GM12878 (cell line): ENCODE data around the gene NUDT14. TPM values are rescaled to one million over a fixed set of nuclear protein-coding genes. Genes with fewer than 3 reads are reported as not detected.
A peak's percentile ranks its signal among the peaks of the same experiment; 100 is the strongest.

Experiments used
- ATAC-seq: fragments of 200-7000 bp; cut with Tn5 transposase; 3 replicates; pipeline ENCODE4 v1.9.1; 2020; ENCODE audit warnings: mild to moderate bottlenecking, moderate library complexity
- BruUV-seq: library from RNA; stranded (reverse); fragments of 400-500 nt; replicated peaks from 2 replicates; lab custom pipeline; 2021; lab: Mats Ljungman, UMichigan
- CTCF ChIA-PET: fragments of 300-600 bp; sonication (Branson Sonifier 250); formaldehyde crosslinking; extraction: SDS; loops from one replicate; lab custom pipeline; 2021; ENCODE audit warnings: inconsistent platforms; lab: Yijun Ruan, JAX
- POLR2A ChIA-PET: fragments of 350-600 bp; formaldehyde crosslinking; extraction: SDS; loops from one replicate; lab custom pipeline; 2021; ENCODE audit warnings: inconsistent platforms; lab: Charles Lee
- RAD21 ChIA-PET: fragments of 300-600 bp; sonication (Branson Sonifier 250); formaldehyde crosslinking; loops from one replicate; lab custom pipeline; 2023; ENCODE audit warnings: antibody characterized with exemption; ENCODE audit not compliant: unreplicated experiment; lab: Charles Lee
- SMC1A ChIA-PET: fragments of 300-600 bp; sonication (Branson Sonifier 250); formaldehyde crosslinking; loops from one replicate; lab custom pipeline; 2023; ENCODE audit not compliant: unreplicated experiment, uncharacterized antibody; lab: Charles Lee
- DNase-seq: peaks from one replicate; pipeline ENCODE4 v3.0.0-alpha.2; 2011; ENCODE audit warnings: low read depth, low spot score
- FAIRE-seq: peaks from 3 replicates; lab custom pipeline; 2011; peaks lifted over from hg19 to GRCh38; lab: Jason Lieb, UNC
- H2AFZ ChIP-seq: 2 replicates; pipeline ENCODE4 v1.6.0; 2011; ENCODE audit warnings: low read depth, low read length, control low read depth; ENCODE audit not compliant: control insufficient read depth
- H3K27ac ChIP-seq: 2 replicates; pipeline ENCODE4 v1.5.1; 2011; ENCODE audit warnings: control low read depth; ENCODE audit not compliant: control insufficient read depth, insufficient read depth
- H3K27me3 ChIP-seq, 2 experiments: replicated peaks in 1 of 2; 2 replicates each; pipeline versions ENCODE4 v1.6.0 to v1.6.1; 2011; ENCODE audit warnings: low read length in 1 of 2; ENCODE audit not compliant: control insufficient read depth in 2 of 2, insufficient read depth in 2 of 2
- H3K36me3 ChIP-seq, 2 experiments: 2 replicates each; pipeline ENCODE4 v1.5.1; 2011; ENCODE audit warnings: low read length in 1 of 2; ENCODE audit not compliant: control insufficient read depth in 2 of 2, insufficient read depth in 2 of 2
- H3K4me1 ChIP-seq: 2 replicates; pipeline ENCODE4 v1.6.1; 2011; ENCODE audit warnings: mild to moderate bottlenecking, low read length, moderate library complexity, mixed read lengths; ENCODE audit not compliant: control insufficient read depth, insufficient read depth
- H3K4me2 ChIP-seq: 2 replicates; pipeline ENCODE4 v1.6.0; 2011; ENCODE audit warnings: control low read depth; ENCODE audit not compliant: control insufficient read depth, insufficient read depth
- H3K4me3 ChIP-seq: fragments of 200-600 bp; sonication (generic); 2 replicates; pipeline ENCODE4 v1.5.1; 2016
- H3K79me2 ChIP-seq: 2 replicates; pipeline ENCODE4 v1.6.0; 2011; ENCODE audit warnings: low read length; ENCODE audit not compliant: control insufficient read depth, insufficient read depth
- H3K9ac ChIP-seq: 2 replicates; pipeline ENCODE4 v1.8.0; 2011; ENCODE audit warnings: low read length, control low read depth, mixed read lengths; ENCODE audit not compliant: control insufficient read depth, insufficient read depth
- H3K9me3 ChIP-seq: replicated peaks from 3 replicates; pipeline ENCODE4 v1.5.1; 2011; ENCODE audit warnings: mild to moderate bottlenecking, low read length; ENCODE audit not compliant: control insufficient read depth, insufficient read depth
- H4K20me1 ChIP-seq: 2 replicates; pipeline ENCODE4 v1.6.0; 2011; ENCODE audit not compliant: control insufficient read depth, insufficient read depth
- BHLHE40 ChIP-seq, 2 experiments: fragments of 450-650 bp in 1 of 2; IDR thresholded peaks; 2 replicates each; pipeline ENCODE4 v1.6.1; 2011 to 2017; ENCODE audit warnings: low read depth in 2 of 2, borderline replicate concordance in 1 of 2, improper control_type of control experiment in 1 of 2, low read length in 1 of 2, mild to moderate bottlenecking in 1 of 2
- E2F4 ChIP-seq: IDR thresholded peaks from 2 replicates; pipeline ENCODE4 v1.6.1; 2012; ENCODE audit warnings: low read depth, low read length, improper control_type of control experiment
- WGBS: methylation state at CpG from one replicate; pipeline ENCODE4 v1.1.6; 2016; ENCODE audit warnings: low lambda C conversion rate; ENCODE audit not compliant: insufficient replicate concordance, insufficient coverage; ENCODE audit errors: missing lambda C conversion rate; 5-methylcytosine and 5-hydroxymethylcytosine counted together
- in situ Hi-C: fragments of 300-500 bp; cut with MboI; formaldehyde crosslinking; loops from 9 replicates; pipeline ENCODE4 v1.14.3; 2018; ENCODE audit warnings: mixed read lengths
- intact Hi-C: fragments of 100-400 bp; cut with micrococcal nuclease; formaldehyde crosslinking; loops from one replicate; pipeline ENCODE4 v1.14.2; 2022; ENCODE audit not compliant: unreplicated experiment
- polyA plus RNA-seq, 11 experiments: library from polyadenylated mRNA; depleted of rRNA in 4 of 11; unstranded in 6 of 11; stranded (reverse) in 5 of 11; fragments of >200 nt; fragmentation: Nextera tagmentation in 4 of 11; fragmentation: Illumina TruSeq in 1 of 11; extraction: Ambion mirVana in 4 of 11; extraction: Trizol in 1 of 11; gene quantifications; 1 replicate in 1 of 11; 2 replicates in 10 of 11; pipeline versions ENCODE4 v1.2.1 to v1.2.3, GENCODE V29; 2011 to 2016; ENCODE audit warnings: inconsistent platforms in 2 of 11, missing spikeins in 2 of 11, low read depth in 1 of 11
- total RNA-seq, 4 experiments: library from RNA; depleted of rRNA in 3 of 4; stranded (reverse); fragments of >200 nt in 3 of 4; fragmentation: Illumina TruSeq in 1 of 4; extraction: Trizol in 1 of 4; gene quantifications; 2 replicates each; pipeline versions ENCODE4 v1.2.1 to v1.2.3, GENCODE V29; 2013 to 2021
- TF ChIP-seq, protein P1 (sequence below): IDR thresholded peaks from 2 replicates; pipeline ENCODE4 v1.6.1; 2011; ENCODE audit warnings: borderline replicate concordance, low read depth, mild to moderate bottlenecking, moderate library complexity, mixed read lengths, low read length; ENCODE audit not compliant: insufficient read depth; ENCODE audit errors: extremely low read length
- TF ChIP-seq, protein P2 (sequence below), 3 experiments: IDR thresholded peaks in 2 of 3; conservative IDR thresholded peaks in 1 of 3; 2 replicates each; pipeline ENCODE4 v1.5.1; 2011; ENCODE audit warnings: low read depth in 3 of 3, low read length in 3 of 3, mild to moderate bottlenecking in 3 of 3, control low read depth in 2 of 3, moderate library complexity in 2 of 3, inconsistent platforms in 1 of 3, mixed read lengths in 1 of 3; ENCODE audit not compliant: control insufficient read depth in 2 of 3, insufficient read depth in 1 of 3; ENCODE audit errors: extremely low read depth in 1 of 3
- TF ChIP-seq, protein P3 (sequence below): IDR thresholded peaks from 2 replicates; pipeline ENCODE4 v1.6.1; 2012; ENCODE audit warnings: mild to moderate bottlenecking, low read depth, low read length
- TF ChIP-seq, protein P4 (sequence below): fragments of 450-650 bp; IDR thresholded peaks from 2 replicates; pipeline ENCODE4 v1.6.1; 2017; ENCODE audit warnings: antibody characterized with exemption, mild to moderate bottlenecking, moderate library complexity

Gene NUDT14
- total and polyA plus RNA-seq, 10 of the 15 experiments (the other 5 are each of a cell fraction or from before 2014, with no cell fraction given) = 0.62 to 6.8 (median 4.3) TPM; not detected in 1

DNA sequence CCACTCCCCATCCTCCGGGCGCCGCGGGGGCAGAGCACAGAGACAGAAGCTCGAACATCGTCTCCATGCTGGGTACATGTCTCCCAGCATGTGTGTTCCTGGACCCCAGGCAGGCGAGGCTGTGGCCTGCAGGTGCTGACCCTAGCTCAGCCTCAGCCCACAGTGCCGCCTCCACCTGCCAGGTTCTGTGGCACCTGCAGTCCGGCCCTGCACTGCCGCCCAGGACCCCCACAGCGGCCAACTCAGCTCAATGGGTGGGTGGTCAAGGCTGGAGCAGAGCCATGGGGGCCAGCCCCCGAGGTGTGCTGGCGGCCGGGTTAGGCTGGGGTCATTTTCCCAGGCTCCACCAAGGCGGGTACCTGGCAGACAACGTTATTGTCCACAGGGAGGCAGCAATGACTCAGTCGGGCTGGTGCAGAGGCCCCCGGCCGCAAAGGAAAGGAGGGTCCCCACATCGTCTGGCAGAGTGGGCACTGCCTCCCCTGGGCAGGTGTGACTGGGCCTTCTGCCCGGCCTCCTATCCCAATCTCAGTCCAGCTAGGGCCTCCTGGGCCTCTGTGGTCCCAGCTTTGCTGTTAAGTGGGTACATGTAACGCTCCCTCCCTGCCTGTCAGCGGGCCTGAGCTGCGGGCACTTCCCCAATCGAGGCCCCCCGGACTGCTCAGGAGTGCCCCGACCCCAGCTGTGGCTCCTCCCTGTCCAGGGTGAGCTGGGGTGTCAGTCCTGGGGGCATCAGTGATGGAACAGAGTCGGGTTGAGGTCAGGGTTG, 20.2 kb upstream of the NUDT14 start:
- no peak overlapping the region for H3K9ac ChIP-seq
- H2AFZ ChIP-seq = peak overlapping the region; percentile 5; the same call in 1 of the 2 replicates
- no peak overlapping the region for H3K4me3 ChIP-seq

More for the DNA sequence above, 20.2 kb upstream of the NUDT14 start:
- no peaks in the 10 kb centered on the region for H4K20me1 ChIP-seq
- intact Hi-C loops = loop anchor here (5.0 kb wide), 2 partner anchors 109 to 326 kb away; partner anchors contain the start of gene TMEM121
- FAIRE-seq (no peak), ATAC-seq (peak; percentile 8), DNase-seq (no peak)
- SMC1A ChIA-PET = interaction anchor here (1.1 kb wide), 1 partner anchor 151 kb away, joined by 5 read pairs; no protein-coding TSS in a partner anchor
- H3K27ac ChIP-seq = no peak overlapping the region
- H3K4me1 ChIP-seq = peaks cover 7% of the 10 kb centered on the region
- BruUV-seq = no TSS peak
- peaks cover 0 to 2% of the 10 kb centered on the region in 2 experiments; a peak in 3 of 4 replicates for H3K27me3 ChIP-seq
- no peaks in the 10 kb centered on the region for H3K9me3 ChIP-seq
- WGBS = 42% methylated on average over 28 of the region's 28 CpGs
- no peaks in the 10 kb centered on the region for H3K36me3 ChIP-seq
- CTCF ChIA-PET = interaction anchor here (1.6 to 2.0 kb wide), 3 partner anchors 19 to 150 kb away, joined by 4 to 14 read pairs (median 6); no protein-coding TSS in a partner anchor
- in situ Hi-C loops = loop anchor here (5.0 kb wide), 1 partner anchor 151 kb away; no protein-coding TSS in a partner anchor
- no peaks in the 10 kb centered on the region for H3K79me2 ChIP-seq
- RAD21 ChIA-PET = interaction anchor here (0.6 to 1.0 kb wide), 2 partner anchors 42 to 151 kb away, joined by 3 read pairs; no protein-coding TSS in a partner anchor
- POLR2A ChIA-PET = no interaction called here
- no peak overlapping the region for H3K4me2 ChIP-seq
- TF ChIP-seq, protein P1, sequence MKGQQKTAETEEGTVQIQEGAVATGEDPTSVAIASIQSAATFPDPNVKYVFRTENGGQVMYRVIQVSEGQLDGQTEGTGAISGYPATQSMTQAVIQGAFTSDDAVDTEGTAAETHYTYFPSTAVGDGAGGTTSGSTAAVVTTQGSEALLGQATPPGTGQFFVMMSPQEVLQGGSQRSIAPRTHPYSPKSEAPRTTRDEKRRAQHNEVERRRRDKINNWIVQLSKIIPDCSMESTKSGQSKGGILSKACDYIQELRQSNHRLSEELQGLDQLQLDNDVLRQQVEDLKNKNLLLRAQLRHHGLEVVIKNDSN = no peak
- TF ChIP-seq, protein P2, sequence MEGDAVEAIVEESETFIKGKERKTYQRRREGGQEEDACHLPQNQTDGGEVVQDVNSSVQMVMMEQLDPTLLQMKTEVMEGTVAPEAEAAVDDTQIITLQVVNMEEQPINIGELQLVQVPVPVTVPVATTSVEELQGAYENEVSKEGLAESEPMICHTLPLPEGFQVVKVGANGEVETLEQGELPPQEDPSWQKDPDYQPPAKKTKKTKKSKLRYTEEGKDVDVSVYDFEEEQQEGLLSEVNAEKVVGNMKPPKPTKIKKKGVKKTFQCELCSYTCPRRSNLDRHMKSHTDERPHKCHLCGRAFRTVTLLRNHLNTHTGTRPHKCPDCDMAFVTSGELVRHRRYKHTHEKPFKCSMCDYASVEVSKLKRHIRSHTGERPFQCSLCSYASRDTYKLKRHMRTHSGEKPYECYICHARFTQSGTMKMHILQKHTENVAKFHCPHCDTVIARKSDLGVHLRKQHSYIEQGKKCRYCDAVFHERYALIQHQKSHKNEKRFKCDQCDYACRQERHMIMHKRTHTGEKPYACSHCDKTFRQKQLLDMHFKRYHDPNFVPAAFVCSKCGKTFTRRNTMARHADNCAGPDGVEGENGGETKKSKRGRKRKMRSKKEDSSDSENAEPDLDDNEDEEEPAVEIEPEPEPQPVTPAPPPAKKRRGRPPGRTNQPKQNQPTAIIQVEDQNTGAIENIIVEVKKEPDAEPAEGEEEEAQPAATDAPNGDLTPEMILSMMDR (IDR thresholded peaks at IDR 0.05 in 2 of 3, conservative IDR thresholded peaks at IDR 0.05 in 1 of 3; ENCODE audit: control insufficient read depth in 2 of 3, extremely low read depth in 1 of 3, insufficient read depth in 1 of 3, low read depth in 3 of 3, low read length in 3 of 3) = peak in 2 of 3 experiments; percentile 13 to 16; a peak in 2 of 6 replicates
- TF ChIP-seq, protein P3, sequence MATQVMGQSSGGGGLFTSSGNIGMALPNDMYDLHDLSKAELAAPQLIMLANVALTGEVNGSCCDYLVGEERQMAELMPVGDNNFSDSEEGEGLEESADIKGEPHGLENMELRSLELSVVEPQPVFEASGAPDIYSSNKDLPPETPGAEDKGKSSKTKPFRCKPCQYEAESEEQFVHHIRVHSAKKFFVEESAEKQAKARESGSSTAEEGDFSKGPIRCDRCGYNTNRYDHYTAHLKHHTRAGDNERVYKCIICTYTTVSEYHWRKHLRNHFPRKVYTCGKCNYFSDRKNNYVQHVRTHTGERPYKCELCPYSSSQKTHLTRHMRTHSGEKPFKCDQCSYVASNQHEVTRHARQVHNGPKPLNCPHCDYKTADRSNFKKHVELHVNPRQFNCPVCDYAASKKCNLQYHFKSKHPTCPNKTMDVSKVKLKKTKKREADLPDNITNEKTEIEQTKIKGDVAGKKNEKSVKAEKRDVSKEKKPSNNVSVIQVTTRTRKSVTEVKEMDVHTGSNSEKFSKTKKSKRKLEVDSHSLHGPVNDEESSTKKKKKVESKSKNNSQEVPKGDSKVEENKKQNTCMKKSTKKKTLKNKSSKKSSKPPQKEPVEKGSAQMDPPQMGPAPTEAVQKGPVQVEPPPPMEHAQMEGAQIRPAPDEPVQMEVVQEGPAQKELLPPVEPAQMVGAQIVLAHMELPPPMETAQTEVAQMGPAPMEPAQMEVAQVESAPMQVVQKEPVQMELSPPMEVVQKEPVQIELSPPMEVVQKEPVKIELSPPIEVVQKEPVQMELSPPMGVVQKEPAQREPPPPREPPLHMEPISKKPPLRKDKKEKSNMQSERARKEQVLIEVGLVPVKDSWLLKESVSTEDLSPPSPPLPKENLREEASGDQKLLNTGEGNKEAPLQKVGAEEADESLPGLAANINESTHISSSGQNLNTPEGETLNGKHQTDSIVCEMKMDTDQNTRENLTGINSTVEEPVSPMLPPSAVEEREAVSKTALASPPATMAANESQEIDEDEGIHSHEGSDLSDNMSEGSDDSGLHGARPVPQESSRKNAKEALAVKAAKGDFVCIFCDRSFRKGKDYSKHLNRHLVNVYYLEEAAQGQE = no peak
- TF ChIP-seq BHLHE40 (IDR thresholded peaks at IDR 0.05; ENCODE audit: borderline replicate concordance in 1 of 2, low read depth in 2 of 2, low read length in 1 of 2) = no peak
- no peak for TF ChIP-seq E2F4
- TF ChIP-seq, protein P4, sequence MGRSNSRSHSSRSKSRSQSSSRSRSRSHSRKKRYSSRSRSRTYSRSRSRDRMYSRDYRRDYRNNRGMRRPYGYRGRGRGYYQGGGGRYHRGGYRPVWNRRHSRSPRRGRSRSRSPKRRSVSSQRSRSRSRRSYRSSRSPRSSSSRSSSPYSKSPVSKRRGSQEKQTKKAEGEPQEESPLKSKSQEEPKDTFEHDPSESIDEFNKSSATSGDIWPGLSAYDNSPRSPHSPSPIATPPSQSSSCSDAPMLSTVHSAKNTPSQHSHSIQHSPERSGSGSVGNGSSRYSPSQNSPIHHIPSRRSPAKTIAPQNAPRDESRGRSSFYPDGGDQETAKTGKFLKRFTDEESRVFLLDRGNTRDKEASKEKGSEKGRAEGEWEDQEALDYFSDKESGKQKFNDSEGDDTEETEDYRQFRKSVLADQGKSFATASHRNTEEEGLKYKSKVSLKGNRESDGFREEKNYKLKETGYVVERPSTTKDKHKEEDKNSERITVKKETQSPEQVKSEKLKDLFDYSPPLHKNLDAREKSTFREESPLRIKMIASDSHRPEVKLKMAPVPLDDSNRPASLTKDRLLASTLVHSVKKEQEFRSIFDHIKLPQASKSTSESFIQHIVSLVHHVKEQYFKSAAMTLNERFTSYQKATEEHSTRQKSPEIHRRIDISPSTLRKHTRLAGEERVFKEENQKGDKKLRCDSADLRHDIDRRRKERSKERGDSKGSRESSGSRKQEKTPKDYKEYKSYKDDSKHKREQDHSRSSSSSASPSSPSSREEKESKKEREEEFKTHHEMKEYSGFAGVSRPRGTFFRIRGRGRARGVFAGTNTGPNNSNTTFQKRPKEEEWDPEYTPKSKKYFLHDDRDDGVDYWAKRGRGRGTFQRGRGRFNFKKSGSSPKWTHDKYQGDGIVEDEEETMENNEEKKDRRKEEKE = no peak
